GM19438 (cell line): ENCODE measurements around the gene SH2D1B.

Source experiments
- ATAC-seq: cut with Tn5 transposase; IDR thresholded peaks from one replicate; pipeline ENCODE4 v1.9.1; 2021; ENCODE audit warnings: low read depth; ENCODE audit not compliant: unreplicated experiment

Gene SH2D1B

DNA sequence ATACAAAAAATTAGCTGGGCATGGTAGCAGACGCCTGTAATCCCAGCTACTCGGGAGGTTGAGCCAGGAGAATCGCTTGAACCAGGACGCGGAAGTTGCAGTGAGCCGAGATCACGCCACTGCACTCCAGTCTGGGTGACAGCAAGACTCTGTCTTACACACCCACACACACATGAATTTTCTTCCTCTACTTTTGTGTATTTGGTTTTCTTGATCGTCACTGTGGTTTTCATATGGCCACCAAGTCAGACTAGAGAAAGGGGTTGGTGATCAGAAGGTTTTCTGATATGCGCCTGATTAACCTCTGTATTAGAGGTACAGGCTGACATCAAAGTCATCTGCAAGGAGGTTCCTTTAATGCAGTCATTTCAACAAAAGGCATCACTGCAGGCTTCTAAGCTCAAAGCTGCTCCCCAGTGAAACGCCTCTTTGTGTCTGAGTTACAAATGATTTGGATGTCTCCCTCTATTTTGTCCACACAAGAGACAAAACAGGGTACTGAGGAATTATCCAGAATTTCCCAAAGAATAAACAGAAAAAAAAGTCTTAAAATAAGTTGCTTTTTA is 11.1 kb downstream of the SH2D1B start:
- ATAC-seq: no peak

DNA sequence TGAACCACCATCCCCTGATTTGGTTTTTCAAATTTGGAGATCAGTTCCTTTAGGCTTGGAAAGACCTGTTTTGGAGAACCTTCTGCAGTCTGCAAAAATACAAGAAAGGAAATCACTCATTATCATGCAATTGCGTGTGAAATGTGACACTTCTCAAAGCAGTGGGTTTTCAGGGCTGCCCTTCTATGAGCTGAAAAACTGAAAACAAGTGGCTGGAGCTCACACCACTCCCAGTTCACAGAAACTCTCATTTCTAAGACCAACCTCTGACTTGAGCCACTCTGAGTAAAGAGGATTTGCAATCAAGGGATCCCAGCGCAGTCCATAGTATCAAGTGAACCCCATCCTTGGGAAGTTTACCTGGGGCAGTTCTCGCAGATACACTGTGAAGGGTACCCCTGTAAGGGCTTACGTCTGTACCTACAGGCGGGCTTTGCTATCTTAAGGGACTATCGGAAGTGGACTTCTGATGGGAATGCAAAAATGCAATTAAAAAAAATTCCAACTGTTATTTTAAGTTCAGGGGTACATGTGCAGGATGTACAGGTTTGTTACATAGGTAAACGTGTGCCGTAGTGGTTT is 12.8 kb downstream of the SH2D1B start:
- ATAC-seq: no peak

DNA sequence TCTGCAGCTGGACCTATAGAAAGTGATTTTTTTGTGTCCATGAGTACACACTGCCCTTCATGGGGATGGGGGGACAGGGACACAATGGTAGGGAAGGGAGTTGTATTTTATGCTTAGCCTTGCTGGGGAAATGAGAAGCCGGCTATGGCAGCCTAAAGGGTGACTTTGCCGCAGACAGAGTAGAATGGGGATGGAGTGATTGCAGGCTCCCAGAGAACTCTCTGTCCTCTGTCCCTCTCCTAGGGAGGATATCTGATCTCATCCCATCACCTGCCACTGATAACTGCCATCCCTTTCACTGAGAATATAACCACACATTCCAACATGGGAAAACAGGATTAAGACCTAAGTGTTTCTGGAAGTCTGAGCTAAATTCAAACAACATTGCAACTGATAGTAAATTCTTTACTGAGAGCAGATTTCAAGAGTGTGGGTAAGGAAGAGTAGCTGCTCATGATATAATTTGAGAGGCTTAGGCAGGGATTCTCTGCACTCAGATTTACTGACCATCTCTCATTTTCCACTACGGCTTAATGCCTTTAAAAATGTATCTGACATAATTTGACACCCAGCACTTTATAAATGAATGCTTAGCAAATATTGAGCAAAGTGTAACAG is 13.9 kb downstream of the SH2D1B start:
- no peak for ATAC-seq

DNA sequence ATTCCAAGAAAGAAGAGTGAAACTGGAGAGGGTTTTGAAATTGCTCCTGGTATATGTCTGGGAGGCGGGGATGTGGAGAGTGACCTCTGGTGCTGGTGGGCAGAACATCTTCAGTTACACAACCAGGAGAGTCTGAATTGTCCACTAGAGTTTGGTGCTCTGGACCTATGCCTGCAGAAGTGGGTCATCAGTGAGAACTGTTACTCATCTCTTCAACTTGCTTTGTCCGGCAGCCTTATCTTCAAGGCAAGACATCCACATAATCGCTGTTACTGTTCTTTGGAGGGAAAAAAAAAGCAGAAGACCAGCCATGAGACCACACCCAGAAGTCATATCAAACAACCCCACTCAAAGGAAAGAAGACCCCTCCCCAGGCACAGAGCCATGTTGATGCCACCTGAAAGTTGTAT is 14.9 kb downstream of the SH2D1B start:
- ATAC-seq: no peak

DNA sequence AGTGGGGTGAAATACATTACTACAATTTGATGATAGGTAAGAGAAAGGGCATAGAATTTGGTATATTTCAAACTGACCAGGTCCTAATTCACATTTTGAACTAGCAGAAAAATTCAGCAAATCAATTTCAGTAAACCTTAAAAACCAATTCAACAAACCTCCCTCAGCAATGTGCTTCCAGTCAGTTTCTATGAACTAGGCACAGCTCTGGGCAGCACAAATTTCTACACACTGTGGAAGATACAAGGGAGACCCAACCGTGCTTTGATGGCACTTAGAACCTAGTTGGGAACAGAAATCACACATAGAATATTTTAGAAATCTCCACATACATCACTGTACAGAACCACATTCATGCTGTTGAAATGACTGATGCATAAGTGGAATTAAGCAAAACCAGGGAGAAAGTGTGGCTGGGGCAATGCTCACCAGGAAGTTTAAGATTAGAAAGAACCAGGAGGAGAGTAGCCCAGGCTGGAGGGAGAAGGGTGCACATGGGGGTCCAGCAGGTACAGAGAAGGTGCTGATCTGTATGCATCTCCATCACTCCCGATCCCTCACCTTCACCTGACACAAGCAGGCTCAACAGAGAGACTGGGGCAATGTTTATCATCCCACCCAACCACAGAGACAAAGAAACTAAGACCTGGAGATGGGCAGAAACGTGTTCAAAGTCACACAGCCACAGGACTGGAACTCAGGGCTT is 15.6 kb downstream of the SH2D1B start:
- no peak for ATAC-seq

DNA sequence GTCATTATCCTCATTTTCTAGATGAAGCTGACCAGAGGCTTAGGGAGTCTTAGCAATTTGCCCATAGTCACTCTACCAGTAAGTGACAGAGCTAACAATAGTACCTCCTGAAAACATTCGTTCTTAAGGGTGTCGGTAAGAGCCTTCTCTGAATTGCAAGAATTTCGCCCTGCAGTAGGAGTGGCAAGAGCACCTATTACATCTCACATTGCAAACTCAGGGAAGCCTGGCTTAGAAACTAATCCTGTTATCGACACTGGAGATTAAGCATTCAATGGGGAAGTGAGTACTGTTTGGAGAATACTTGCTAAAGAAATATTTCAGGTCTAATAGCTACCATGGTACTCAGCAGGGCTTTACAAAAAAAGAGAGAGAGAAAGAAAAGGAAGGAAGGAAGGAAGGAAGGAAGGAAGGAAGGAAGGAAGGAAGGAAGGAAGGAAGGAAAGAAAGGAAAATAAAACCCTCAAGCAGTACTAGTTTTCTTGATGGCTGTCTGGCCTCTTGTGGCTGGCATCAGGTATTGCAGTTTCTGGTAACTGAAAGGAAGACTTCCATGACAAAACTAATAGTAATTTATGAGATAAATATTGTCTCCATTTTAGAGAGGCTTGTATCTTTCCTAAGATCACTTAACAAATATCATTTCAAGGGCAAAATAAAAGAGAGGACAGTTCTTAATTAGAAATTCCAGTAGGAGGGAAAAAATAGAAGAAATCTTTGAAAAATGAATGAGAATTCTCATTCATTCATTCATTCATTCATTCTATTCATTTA is 20.0 kb downstream of the SH2D1B start:
- no peak for ATAC-seq

DNA sequence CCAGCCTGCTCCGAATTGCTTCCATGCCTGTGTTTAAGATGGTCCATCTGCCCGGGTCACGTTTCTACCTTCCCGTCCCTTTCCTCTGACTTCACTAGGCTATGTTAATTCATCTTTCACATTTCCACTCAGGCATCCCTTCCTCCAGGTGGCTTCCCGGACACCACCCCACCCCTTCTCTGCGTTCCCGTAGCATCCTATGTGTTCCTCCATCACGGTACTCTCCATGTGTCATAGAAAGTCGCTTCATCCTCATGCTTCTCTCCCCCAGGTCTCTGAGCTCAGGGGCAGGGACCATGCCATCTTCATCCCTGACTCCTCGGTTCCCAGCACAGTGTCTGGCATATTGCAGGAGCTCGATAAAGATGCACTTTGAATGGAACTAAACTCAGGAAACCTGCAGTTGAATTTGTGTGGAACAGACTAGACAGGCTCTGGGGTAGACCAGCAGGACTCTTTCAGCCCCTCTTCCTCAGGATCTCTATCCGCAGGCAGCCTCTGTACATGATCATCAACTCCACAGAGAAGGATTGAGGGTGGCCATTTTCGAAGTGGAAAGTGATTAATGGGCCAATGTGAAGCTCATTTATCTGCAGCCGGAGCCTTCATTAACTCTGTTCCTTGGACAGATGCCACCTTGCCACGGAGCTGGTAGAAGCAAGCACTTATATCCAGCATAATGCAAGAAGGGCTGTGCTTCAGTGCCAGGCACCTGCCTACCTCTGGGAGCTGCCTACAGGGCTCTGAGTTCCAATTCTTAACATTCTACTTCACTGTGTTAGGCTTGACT is 21.3 kb downstream of the SH2D1B start:
- no peak for ATAC-seq

DNA sequence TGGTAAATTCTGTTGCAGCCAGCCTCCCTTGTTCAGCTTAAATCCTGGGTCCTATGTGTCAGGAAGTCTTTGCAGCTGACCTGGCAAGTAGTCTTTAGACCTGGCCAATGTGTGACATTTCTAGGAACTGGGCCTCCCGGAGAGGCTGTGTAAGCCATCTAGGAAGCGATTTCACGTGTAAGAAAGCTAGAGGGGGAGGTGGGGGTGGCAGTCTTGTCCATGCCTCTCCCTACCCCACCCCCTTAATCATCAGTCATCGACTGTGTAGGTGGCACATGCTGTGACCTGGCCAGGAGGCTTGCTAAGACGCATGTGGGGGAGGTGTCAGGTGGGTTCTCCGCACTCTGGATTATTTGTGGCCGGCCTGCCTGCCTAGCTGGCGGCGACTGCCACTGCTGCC is 22.0 kb downstream of the SH2D1B start:
- no peak for ATAC-seq

DNA sequence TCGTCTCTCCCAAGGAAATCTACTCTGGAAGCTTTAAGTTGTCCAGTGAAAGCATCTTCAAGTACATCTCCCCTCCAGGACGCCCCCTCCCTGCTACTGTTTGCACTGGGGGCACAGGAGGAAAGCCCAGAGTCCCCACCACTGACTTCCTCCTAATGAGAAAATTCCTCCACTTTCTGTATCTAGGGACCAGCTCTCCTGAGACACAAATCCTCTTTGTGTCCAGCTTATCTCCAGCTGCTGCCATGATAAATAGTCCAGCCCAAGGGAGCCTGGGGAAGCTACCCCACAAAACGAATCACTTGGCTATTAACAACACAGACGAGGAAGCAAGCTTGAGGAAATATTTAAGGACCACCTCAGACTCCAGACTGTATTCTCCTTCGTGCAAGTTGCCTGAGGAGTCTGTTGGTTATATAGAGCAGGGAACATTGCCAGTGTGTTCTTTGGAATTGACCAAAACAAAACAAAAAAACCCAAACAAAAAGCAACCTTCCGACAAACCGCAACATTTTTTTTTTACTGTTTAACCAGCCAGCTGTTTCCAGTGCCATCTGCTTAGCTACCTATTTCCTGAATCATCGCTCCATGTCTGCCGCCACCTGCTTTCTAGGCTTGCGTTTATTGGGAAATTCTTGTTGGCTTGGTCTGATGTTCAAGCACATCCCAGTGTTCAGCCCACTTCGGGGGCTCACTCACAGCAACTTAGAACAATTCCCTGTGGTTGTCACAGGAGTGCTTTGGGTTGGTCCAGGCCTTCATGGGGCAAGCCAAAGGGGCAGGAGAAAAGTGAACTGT is 22.7 kb downstream of the SH2D1B start:
- no peak for ATAC-seq

DNA sequence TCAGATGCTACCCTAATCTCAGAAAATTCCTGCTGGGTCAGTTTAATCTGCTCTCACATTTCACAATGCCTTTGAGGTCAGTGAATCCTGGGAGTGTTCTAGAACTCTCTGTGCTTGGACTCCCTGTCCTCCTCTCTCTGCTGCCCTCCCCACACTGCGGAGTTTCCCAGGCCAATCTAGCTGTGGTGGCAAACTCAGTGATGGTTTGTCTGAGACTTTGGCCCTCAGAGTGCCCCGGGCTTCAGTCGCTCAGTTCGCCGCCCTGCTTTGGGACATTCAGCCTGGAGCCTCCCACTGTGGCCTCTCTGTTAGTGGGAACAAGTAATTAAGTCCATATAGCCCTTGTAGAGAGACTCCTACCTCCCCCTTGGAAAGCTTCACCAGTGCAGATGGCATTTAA is 23.3 kb downstream of the SH2D1B start:
- no peak for ATAC-seq

DNA sequence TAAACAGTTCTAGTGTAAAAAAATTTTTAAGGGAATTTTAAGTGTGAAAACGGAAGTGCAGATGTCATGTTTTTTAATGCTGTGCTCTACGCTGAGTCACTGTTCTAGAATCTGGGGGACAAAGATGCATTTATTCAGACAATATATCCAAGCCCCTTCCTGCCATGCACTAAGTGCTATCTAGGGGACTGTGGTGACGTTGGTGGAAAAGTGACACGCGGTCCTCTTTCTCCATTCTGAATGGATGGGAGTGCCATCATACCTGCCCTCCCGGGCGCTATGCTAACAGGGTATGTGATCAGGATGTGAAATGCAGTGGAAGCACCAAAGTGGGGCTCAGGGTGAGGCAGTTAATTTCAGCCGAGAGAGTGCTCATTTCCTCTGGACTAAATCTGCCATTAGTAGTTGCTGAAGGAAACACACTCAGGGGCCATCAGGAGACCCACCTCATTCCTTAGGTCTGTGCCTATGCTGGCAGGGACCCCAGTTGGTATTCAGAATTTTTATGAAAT is 23.8 kb downstream of the SH2D1B start:
- ATAC-seq: no peak

DNA sequence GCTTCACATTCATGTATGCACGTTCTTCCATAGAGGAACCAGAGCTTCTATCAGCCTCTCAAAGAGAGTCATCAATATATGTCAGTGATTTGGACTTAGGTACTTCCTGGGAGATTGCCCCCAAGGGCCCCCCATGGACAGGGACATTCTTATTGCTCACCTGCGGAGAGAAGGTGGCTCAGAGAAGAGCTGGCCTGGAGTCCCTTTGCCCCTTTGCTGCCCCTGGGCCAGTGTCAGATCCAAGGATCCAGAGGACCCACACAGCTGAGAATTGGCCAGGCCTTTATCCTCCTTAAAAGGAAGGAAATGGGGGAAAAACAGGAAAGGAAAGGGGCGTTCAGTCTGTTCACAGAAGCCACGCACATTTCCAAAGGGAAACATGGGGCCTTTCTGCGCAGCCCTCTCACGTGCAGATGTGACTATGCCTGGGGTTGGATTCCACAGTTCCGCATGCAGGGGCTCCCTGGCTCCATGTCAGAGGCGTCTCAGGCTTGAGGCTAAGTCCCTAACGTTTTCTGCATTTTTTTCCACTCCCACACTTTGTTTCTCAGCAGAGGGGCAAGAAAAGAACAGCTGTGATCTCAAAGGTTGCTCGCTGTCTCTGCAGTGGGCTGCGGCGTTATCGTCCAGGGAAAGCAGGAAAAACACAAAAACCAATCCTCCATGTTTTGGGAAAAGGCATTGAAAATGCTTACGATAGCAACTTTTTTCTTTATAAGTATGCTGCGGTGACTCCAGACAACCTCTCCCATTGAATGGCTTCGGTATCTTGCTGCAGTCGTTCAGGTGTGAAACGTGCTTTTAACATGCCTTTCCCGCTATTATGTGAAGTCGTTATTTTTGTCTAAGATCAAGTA is 24.5 kb downstream of the SH2D1B start:
- ATAC-seq: no peak

DNA sequence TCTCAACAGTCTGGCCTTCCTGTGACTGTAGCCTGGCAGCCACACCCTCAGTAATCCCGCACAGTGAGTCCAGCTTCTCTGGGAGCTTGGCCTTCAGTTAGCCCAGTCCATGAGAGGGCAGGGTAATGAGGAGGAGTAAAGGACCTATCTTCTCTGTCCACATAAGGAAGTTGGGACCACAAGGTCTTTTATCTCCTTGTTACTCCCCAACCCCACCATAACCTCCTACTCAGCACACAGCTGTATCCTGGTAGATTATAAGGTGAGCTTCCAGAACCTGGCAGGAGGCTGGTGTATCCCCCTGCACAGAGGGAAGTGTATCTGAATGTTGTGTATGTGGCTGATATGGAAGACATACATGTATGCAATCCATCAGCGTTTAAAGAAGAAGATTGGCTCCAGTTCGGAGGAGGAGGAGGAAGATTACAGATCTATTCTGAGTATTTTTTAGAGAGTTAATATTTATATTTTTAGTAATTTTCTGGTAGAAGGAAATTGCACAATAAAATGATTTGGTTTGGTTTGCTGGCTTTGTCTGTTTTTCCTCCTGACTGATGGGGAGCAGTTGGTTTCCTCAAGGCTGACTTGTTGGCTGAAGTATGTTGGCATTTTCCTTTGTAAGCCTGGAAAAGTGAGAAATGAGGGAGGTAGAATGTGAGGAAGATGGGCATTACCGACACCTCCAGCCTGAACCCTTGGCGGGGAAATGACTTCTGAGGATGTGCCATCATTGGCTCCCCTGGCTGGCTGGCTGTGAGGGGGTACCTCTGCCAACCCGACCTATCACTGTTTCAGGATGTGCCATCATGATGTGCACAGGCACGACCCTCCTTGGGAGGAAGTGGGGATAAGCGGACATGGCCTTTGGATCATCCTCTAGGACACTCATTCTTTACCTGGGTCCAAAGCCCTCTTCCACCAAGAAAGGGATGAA is 25.4 kb downstream of the SH2D1B start:
- no peak for ATAC-seq

DNA sequence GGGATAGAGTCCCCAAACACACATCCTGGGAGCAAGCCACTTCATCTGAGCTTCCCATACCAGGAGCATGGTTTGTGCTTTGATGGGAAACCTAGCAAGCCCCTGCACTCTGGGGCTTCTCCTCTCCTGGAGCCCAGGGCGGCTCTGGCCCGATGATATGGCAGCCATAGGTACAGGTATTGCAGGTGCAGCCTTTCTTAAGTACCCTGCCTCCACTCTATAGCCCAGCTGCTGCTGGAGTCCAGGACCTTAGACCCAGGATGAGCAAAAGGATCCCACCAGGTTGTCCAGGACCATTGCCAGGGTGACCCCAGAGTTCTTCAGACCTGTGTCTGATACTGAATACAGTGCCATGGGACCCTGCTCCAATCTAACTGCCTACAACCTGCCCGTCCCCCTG is 26.2 kb downstream of the SH2D1B start:
- ATAC-seq: no peak

DNA sequence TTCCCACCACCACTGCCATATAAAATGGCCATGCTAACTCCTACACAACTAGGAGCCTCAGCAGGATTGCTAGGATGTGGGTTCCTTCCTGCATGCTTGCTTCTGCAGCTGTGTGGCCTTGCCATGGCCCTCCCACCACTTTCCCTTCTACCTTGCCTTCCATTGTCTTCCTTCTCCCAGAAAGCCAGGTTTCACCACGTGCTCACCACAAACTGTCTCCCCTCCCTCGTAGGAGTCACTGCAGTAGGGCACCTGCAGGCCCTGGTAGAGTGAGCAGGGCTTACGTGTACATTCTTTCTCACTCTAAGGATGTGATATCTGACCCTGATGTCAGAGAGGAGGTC is 26.7 kb downstream of the SH2D1B start:
- ATAC-seq: no peak

DNA sequence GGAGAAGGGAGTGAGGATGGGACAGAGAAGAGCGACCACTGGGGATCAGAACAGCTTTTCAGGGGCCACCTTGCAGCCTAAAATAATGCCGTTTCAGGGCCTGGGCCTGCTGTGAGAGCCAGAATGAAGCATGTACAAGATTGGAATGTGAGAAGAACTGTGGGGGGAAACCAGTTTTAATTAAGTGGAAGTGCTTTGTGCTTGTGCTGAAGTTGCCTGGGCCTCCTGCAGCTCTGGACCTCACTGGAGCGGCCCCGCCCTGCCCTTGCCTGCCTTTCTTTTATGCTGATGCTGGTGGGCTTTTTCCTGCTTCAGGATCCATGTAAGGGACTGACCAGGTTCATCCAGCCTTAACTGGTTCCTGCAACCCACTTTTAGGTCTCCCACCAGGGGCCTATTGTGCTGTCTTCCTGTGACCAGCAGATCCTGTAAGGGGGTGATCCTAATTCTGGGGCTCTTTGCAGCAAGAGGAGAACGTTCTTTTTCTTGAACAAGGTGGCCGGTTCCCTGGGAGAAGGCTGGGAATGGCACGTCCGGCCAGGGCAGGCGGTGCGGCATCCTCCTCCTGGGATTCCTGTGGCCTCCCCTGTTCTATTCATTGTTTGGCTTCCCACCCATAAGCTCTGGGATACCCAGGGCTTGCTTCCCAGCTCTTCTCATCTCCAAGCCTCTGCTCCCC is 27.2 kb downstream of the SH2D1B start:
- ATAC-seq: no peak

DNA sequence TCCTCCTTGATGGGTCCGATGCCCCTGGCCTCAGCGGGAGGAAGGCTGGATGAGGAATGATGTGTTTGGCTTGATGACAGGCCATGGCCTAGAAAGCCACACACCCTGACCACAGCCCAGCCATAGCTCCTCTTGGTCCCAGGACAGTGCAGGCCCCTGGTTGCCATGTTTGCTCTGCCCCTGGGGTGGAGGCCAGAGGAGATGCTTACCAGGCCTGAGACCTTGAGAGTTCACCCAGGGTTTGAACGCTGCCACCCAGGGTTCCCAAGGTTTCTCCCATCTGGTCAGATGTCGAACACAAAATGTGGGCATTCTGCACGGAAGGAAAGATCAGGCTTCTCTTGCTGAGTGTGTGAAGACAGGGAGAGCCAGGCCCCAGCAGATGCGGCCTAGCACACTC is 27.8 kb downstream of the SH2D1B start:
- ATAC-seq: no peak
